ENCODE results near the gene SRPRA. TPM values are rescaled to one million over a fixed set of nuclear protein-coding genes. Genes with fewer than 3 reads are reported as not detected.

SRPRA gene
- total RNA-seq, 1 donor from 2014 or later: 10.5 TPM

DNA sequence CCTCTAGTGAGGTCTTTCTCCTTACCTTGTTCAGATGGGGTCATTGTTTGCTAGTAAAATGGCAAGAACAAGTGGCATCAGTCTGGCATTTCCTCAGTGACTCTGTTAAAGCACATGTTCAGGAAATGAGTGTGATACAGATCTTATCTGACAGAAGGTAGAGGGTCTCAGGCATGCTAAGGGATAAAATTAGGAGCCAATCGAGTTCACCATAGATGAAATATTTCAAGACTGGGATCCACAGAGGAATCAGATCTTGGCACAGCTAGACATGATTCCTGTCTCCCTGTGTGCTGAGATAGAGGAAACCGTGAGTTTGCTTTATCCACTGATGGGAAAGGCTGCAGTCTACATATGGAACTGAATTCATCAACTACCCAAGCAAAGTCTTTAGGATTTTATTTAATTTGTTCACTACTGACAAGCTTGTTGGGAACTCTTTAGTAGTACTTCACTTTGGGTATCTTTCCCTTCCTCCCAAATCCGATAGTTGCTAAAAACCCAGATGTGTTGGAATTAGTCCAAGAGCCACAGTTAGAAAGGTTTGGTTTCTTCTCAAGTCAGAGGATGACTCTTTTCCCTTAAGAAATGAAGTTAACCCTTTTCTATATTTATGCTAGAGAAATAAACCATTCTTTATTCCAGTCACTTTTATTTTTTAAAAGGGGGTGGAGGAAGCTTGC is 38.7 kb downstream of the SRPRA start:
- DNase-seq: no peak

DNA sequence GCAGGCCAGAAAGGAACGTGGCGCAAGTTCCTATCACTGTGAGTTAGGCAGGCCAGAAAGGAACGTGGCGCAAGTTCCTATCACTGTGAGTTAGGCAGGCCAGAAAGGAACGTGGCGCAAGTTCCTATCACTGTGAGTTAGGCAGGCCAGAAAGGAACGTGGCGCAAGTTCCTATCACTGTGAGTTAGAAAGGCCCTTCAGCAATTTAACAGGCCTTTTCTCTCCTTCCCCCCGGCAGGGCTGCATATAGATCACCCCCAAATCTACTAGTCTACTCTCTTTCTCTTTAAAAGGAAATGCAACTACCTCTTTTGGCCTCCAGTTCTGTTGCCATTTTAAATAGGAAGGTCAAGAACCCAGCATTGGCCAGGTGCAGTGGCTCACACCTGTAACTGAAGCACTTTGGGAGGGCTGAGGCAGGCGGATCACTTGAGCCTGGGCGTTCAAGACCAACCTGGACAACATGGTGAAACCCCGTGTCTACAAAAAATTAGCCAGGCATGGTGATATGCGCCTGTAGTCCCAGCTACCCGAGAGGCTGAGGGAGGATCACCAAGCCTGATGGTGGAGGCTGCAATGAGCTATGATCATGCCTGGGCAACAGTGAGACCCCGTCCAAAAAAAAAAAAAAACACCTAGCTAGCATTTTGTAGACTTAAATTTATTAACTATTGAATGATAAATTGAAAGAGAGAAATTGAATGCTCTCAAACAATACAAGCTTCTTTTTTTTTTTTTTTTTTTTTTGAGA is 42.2 kb downstream of the SRPRA start:
- DNase-seq: no peak

DNA sequence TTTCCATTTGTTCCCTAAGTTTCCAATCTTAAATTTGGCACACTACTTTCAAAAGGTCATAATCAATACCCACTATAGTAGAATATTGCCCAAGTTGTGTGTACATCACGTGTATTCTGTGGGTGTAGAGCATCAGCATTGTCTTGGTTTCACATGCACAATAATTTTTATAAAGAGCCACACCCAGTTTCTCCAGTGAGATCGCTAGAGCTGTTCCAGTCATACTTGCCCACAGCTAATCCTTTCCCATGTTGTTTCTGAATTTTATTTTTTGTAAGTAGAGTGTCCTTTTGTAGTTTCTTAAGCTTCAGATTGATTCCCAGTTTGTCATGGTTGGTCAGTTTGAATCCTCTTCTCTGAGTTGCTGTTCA is 43.4 kb downstream of the SRPRA start:
- no peak for DNase-seq

DNA sequence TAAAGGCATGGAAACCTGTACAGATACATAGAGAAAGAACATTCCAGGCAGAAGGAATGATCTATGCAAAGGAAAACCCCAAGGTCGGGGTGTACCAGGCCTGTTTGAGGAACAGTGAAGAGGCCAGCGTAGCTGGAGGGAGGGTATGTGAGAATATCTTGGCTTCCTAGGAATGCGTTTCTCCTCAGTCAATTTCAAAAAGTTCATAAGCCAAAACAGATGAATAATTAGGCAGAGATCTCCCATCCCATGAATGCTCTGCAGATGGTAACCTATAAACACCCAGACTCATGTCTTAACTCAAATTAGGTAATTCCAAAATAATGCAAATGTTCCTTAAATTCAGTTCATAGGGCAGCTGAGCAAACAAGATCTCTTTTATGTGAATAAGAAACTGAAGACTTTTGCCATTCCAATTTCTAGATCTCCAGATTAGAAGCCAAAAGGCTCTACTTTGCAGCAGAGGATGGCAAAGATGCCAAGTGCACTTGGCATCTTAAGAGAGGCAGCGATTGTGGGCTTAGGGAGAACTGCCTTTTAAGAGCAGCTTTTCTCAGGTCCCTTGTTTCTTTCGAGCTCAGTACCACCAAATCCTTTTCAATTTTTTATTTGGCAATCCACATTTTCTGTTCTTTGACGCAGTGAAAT is 43.9 kb downstream of the SRPRA start:
- no peak for DNase-seq

DNA sequence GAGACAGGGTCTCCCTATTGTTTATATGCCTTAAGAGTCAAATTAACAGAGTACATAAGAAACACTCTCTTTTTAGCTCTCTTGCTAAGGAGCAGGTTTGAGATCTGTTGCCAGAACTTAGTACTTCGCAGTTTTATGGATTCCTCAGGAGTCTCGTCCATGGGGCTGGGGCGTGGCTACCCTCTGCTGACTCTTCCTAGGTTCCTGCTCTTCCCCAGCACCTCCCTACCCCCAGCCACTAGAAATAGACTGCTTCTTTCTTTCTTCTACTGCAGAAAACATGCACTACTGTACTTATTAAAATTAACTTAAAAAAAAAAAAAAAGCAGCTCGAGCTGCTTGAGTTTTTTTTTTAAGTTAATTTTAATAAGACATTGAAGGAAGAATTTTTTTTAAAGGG is 49.1 kb downstream of the SRPRA start:
- no peak for DNase-seq

DNA sequence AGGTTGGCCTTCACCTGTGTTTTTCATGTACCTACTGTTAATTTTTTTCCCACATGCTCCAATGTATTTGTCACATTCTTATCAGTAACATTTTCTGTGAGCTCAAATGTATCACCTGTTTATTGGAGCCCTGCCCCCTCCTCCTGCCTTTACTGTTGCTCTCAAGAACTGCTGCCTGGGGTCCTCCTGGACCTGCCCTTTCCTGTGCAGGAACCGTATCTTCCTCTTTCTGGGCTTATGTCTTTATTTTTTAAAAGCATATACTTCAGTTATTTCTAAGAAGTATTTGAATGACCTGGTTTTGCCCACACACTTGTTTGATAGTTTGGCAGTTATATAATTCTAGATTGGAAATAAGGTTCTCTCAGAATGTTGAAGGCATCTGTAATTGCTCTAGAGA is 51.2 kb downstream of the SRPRA start:
- DNase-seq: no peak

DNA sequence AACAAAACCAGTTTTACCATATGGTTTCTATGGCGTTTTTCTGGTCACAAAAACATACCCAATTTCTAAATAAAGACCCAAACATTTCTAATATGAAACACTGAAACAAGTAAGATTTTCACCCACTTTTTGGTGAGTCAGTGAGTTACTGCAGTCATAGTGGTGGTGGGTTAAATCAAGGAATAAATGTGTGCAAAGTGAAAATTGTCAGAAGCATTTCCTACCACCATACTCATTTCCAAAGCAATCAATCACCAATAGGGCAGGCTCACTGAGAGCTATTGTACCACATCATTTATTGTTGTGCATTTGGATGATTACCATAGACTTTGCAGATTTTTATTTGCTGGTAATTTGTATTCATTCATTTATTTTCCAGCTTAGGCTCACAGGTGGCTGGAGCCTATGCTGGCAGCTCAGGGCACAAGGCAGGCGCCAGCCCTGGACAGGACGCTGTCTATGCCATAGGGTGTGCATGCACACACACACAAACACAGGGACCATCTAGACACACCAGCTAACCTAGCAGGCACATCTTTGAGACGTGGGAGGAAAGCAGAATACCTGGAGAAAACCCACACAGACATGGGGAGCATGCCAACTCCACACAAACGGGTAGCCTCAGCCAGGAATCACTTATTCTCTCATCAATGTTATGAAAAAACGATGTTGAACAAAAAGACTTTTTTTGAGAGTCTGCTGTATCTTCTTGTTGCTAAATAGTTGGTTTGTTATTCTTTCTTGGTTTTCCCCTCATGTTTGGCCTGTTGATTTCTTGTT is 52.0 kb downstream of the SRPRA start:
- no peak for DNase-seq

DNA sequence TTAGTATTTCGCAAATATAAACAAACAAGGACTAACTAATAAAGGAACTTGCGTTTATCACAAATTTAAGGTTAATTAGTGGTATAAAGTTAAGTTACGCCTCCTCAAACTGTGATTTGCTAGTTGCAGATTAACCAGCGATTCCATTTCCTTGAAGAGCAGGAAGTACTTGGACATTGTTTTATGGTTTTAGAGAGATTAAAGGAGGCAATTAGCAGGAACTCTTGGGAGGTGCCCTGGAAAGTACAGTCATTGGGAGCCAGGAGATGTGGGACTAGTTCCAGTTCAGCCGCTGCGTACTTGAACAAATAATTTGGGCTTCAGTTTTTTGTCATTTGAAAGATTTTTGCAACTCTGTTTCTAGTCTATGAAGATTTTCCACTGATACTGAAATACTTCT is 53.9 kb downstream of the SRPRA start:
- DNase-seq: no peak

DNA sequence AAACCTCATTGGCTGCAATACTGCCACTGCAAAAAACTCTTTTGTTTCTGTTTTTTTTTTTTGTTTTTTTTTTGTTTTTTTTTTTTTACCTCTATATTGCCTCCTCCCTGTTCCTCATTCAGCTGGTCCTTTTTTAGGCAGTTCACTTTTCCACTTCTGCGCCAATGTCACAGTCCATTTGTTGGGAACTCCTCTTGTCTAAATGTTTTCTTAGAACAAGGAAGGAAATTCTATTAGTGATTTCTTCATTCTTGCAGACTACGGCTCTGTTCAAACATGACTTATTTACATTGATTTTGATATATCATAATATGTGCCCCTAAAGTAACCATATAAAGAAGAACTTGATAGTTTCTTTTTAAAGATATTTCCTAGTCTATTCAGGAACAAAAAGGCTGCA is 54.3 kb downstream of the SRPRA start:
- no peak for DNase-seq

Small RNAs within 50 kb of the gene (small RNA-seq; reads per million reads assigned to genes)
- gene RN7SL351P (not detected), gene RNU4-86P (not detected)

Other genes with a start within 250 kb of the SRPRA start
- gene CDON, start 206.0 kb downstream of the SRPRA start, total RNA-seq: 39.8 TPM
- gene RPUSD4, start 57.2 kb downstream of the SRPRA start, total RNA-seq: 37.1 TPM
- 25.4 TPM for gene FAM118B, start 57.1 kb downstream of the SRPRA start, total RNA-seq
- gene FOXRED1, start 259 bp upstream of the SRPRA start, total RNA-seq: 15.3 TPM
- 3.0 TPM for gene TIRAP, start 14.2 kb upstream of the SRPRA start, total RNA-seq
- 3.7 TPM for gene DCPS, start 35.2 kb upstream of the SRPRA start, total RNA-seq
- gene ST3GAL4, start 86.8 kb upstream of the SRPRA start, total RNA-seq: 15.0 TPM

Data from occipital lobe (tissue), 3 donors.